T-cell (primary cell): ENCODE measurements around the gene MRPS31. TPM values are rescaled to one million over a fixed set of nuclear protein-coding genes. Genes with fewer than 3 reads are reported as not detected.

Experiments used
- ATAC-seq, 4 experiments: fragments of 200-7000 bp in 3 of 4; fragments of 150-1000 bp in 1 of 4; cut with Tn5 transposase; replicated peaks in 1 of 4; 1 replicate in 3 of 4; 2 replicates in 1 of 4; pipeline ENCODE4 v1.10.0; 2021; ENCODE audit warnings: moderate library complexity in 3 of 4, mild to moderate bottlenecking in 2 of 4, moderate number of reproducible peaks in 1 of 4
- CTCF ChIA-PET, 2 donors: fragments of 300-600 bp; sonication (Branson Sonifier 250); formaldehyde crosslinking; loops; one replicate each; lab custom pipeline; 2022; ENCODE audit warnings: antibody characterized with exemption in 2 of 2; lab: Charles Lee
- POLR2A ChIA-PET, 2 donors: fragments of 300-600 bp; sonication (Branson Sonifier 250); formaldehyde crosslinking; loops; one replicate each; lab custom pipeline; 2022; ENCODE audit warnings: antibody characterized with exemption in 2 of 2; lab: Charles Lee
- DNase-seq, 35 experiments: peaks; one replicate each; pipeline versions ENCODE4 v3.0.0 to v3.0.0-alpha.2; 2013 to 2023
- H3K27ac ChIP-seq: one replicate; pipeline ENCODE4 v1.5.1; 2013; ENCODE audit warnings: low read length
- H3K27me3 ChIP-seq, 2 experiments: replicated peaks in 1 of 2; 1 replicate in 1 of 2; 2 replicates in 1 of 2; pipeline versions ENCODE4 v1.6.1 to v1.7.0; 2013; ENCODE audit warnings: low read length in 1 of 2, mixed read lengths in 1 of 2; ENCODE audit not compliant: control insufficient read depth in 2 of 2, insufficient read depth in 2 of 2; ENCODE audit errors: extremely low read depth in 1 of 2
- H3K36me3 ChIP-seq, 2 donors: 1 replicate in 1 of 2; 2 replicates in 1 of 2; pipeline versions ENCODE4 v1.6.1 to v1.7.0; 2013; ENCODE audit warnings: low read length in 1 of 2; ENCODE audit not compliant: control insufficient read depth in 2 of 2, insufficient read depth in 1 of 2; ENCODE audit errors: extremely low read depth in 1 of 2
- H3K4me1 ChIP-seq, 2 experiments: 1 replicate in 1 of 2; 2 replicates in 1 of 2; pipeline versions ENCODE4 v1.6.1 to v1.7.0; 2013; ENCODE audit warnings: low read length in 2 of 2, mixed read lengths in 1 of 2; ENCODE audit not compliant: insufficient read depth in 2 of 2, control insufficient read depth in 1 of 2; ENCODE audit errors: extremely low read depth in 1 of 2
- H3K4me3 ChIP-seq, 2 donors: 1 replicate in 1 of 2; 2 replicates in 1 of 2; pipeline versions ENCODE4 v1.5.1 to v1.7.0; 2013; ENCODE audit warnings: mild to moderate bottlenecking in 2 of 2, low read length in 1 of 2, moderate library complexity in 1 of 2; ENCODE audit not compliant: control insufficient read depth in 1 of 2; ENCODE audit errors: extremely low read depth in 1 of 2
- H3K9me3 ChIP-seq: 2 replicates; pipeline ENCODE4 v1.7.0; 2013
- H3K27ac Mint-ChIP-seq, 2 donors: one replicate each; pipeline ENCODE4 v1.8.0; 2020 to 2021; ENCODE audit warnings: mild to moderate bottlenecking in 2 of 2, mixed read lengths in 2 of 2
- H3K27me3 Mint-ChIP-seq, 2 donors: one replicate each; pipeline ENCODE4 v1.8.0; 2021 to 2022; ENCODE audit warnings: mixed read lengths in 2 of 2
- H3K36me3 Mint-ChIP-seq: one replicate; pipeline ENCODE4 v1.8.0; 2021; ENCODE audit warnings: mixed read lengths
- H3K4me1 Mint-ChIP-seq, 3 donors: one replicate each; pipeline ENCODE4 v1.8.0; 2020 to 2022; ENCODE audit warnings: mixed read lengths in 3 of 3, mild to moderate bottlenecking in 1 of 3
- H3K4me3 Mint-ChIP-seq, 3 donors: one replicate each; pipeline ENCODE4 v1.8.0; 2020 to 2022; ENCODE audit warnings: mild to moderate bottlenecking in 3 of 3, mixed read lengths in 3 of 3, moderate library complexity in 3 of 3
- H3K9me3 Mint-ChIP-seq, 3 donors: one replicate each; pipeline ENCODE4 v1.8.0; 2020 to 2022; ENCODE audit warnings: mixed read lengths in 3 of 3
- WGBS: methylation state at CpG from one replicate; pipeline ENCODE4 v1.1.5; 2013; ENCODE audit warnings: missing lambda C conversion rate; ENCODE audit not compliant: insufficient coverage; 5-methylcytosine and 5-hydroxymethylcytosine counted together
- total RNA-seq, 35 experiments: library from RNA in 6 of 35; stranded (reverse) in 6 of 35; fragments of 120-200 nt in 1 of 35; gene quantifications; one replicate each; pipeline versions ENCODE4 v1.2.1 to v1.2.4 and lab custom pipeline; 2013 to 2026

The MRPS31 gene
- total RNA-seq, 5 donors from 2014 or later (not counting 1 experiment from before 2014, with no cell fraction given): 19.2 to 34.4 (median 28.5) TPM

DNA sequence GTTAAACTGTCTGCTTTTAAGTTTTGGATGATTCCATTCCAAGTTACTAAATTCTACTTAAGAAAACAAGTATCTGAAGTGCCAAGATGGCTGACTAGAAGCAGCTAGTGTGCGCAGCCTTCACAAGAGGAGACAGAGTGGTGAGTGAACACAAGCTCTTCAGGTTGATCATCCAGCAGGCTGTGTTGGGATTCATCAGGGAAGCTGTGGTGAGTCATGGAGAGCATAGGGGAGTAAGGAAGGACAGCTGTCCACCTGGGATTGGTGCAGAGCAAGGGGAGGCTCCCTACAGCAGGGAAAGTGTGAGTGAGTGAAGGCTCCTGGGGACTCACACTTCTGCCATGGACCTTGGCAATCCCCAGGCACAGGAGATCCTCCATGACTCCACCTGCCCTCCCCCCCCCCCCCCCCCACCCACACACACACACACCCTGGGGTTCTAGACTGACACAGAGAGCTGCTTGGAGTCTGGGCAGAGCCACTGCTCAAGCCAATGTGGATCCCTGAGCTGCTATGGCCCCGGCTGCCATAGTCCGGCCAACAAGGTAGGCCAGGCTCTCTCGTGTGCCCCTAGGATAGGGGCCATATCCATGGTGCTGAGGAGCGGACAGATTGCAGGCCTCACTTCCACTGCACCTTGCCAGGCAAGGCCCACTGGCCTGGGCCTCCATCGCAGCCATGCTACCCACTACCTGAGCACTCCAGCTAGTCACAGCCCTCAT is 41.9 kb upstream of the MRPS31 start:
- Histone ChIP-seq H3K36me3 (peaks cover 0 to 27% of the 10 kb centered on the region in 2 donors), H3K4me1 (peaks cover 0 to 3% of the 10 kb centered on the region in 2 experiments), H3K27ac (no peak overlapping the region), H3K4me3 (no peak overlapping the region), H3K9me3 (peaks cover 2% of the 10 kb centered on the region), H3K27me3 (no peaks in the 10 kb centered on the region)
- peaks cover 59% of the 10 kb centered on the region for H3K36me3 Mint-ChIP-seq
- CTCF ChIA-PET: no interaction called here
- DNase-seq (no peak), ATAC-seq (no peak)
- H3K4me3 Mint-ChIP-seq: no peak overlapping the region
- H3K9me3 Mint-ChIP-seq: peaks cover 0 to 14% (median 3%) of the 10 kb centered on the region in 3 donors
- H3K4me1 Mint-ChIP-seq: peaks cover 0 to 3% (median 0%) of the 10 kb centered on the region in 3 donors
- POLR2A ChIA-PET: interaction anchor here in 1 of 2 donors (0.7 kb wide), 1 partner anchor 408 kb away, joined by 5 read pairs; no protein-coding TSS in a partner anchor
- WGBS: 98% methylated on average over 5 of the region's 6 CpGs
- H3K27me3 Mint-ChIP-seq: no peaks in the 10 kb centered on the region
- H3K27ac Mint-ChIP-seq: peak overlapping the region in 1 of 2 donors; percentile 5

DNA sequence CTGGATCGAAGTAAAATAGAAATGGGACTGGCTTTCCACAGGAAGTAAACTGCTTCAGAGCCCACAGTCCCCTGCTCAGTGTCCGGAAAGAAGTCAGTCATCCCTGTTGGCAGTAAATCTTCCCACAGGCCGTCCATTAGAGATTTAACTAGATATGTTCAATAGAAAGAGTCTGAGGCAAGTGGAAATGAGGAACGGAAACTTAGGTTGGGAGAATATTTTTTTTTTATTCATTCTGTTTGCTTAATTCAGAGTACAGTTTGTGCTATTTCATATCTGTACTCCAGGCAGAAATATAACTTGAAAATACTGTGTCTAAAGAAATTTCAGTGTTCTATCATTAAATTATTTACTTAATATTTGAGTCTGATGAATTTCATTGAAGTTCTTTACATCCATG is 41.1 kb upstream of the MRPS31 start:
- peaks cover 2% of the 10 kb centered on the region for H3K9me3 ChIP-seq
- H3K4me1 Mint-ChIP-seq: peaks cover 0 to 3% (median 0%) of the 10 kb centered on the region in 3 donors
- no CpG with 5 or more reads among the region's 4 CpGs for WGBS
- ChIA-PET CTCF (no interaction called here), POLR2A (no interaction called here)
- peaks cover 0 to 3% of the 10 kb centered on the region in 2 experiments for H3K4me1 ChIP-seq
- no peaks in the 10 kb centered on the region for H3K27me3 Mint-ChIP-seq
- peak overlapping the region in 1 of 2 donors; percentile 2 for H3K27ac Mint-ChIP-seq
- peaks cover 66% of the 10 kb centered on the region for H3K36me3 Mint-ChIP-seq
- H3K9me3 Mint-ChIP-seq: peaks cover 0 to 14% (median 3%) of the 10 kb centered on the region in 3 donors
- no peaks in the 10 kb centered on the region for H3K27me3 ChIP-seq
- H3K4me3 Mint-ChIP-seq: no peak overlapping the region
- H3K4me3 ChIP-seq: no peak overlapping the region
- ATAC-seq (no peak), DNase-seq (no peak)
- H3K27ac ChIP-seq: no peak overlapping the region
- peaks cover 0 to 33% of the 10 kb centered on the region in 2 donors for H3K36me3 ChIP-seq

DNA sequence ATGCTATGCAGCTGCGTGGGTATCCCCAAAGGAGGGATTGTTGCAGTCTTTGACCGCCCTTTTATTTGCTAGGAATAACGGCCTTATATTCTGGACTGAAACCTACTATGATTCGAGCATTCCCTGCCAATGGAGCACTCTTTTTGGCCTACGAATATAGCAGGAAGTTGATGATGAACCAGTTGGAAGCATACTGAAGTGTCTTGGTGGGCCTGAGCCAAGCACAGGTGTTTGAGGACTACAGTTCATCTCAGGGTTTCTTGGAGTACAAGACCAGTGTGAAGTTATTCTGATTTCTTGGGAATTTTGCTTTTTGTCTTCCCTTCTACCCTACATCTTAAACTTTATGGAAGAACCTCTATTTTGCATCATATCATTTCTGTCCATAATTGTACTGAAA is 38.5 kb upstream of the MRPS31 start:
- peaks cover 70% of the 10 kb centered on the region for H3K36me3 Mint-ChIP-seq
- H3K27me3 Mint-ChIP-seq: no peaks in the 10 kb centered on the region

DNA sequence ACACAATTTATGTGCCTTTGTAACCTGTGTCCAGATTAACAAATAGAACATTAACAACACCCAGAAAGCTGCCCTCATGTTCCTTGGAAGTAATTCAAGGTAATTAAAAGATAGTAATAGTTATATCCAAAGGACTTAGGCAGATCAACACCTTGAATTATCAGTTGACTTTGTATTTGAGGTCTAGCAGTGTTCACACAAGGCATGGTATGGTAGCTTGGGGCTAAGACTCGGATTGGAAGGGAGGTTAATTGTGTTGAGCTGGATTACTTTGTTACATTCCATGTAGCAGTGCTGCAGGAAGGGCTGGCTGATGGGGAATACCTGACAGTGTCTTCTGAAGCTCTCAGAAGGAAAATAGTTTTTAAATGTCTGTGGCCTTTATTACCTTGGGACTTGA is 35.3 kb upstream of the MRPS31 start:
- Histone ChIP-seq H3K27me3 (no peaks in the 10 kb centered on the region), H3K4me3 (no peak overlapping the region), H3K4me1 (no peaks in the 10 kb centered on the region), H3K36me3 (peaks cover 9 to 55% of the 10 kb centered on the region in 2 donors), H3K27ac (no peak overlapping the region), H3K9me3 (no peaks in the 10 kb centered on the region)
- Mint-ChIP-seq H3K27ac (no peak overlapping the region), H3K9me3 (no peaks in the 10 kb centered on the region), H3K4me1 (no peaks in the 10 kb centered on the region), H3K36me3 (peaks cover 72% of the 10 kb centered on the region), H3K27me3 (no peaks in the 10 kb centered on the region), H3K4me3 (no peak overlapping the region)
- ATAC-seq: no peak
- no peak for DNase-seq
- ChIA-PET POLR2A (no interaction called here), CTCF (no interaction called here)
- WGBS: 80% methylated on average over 1 of the region's 1 CpG

More for the DNA sequence above, 38.5 kb upstream of the MRPS31 start:
- Mint-ChIP-seq H3K4me3 (no peak overlapping the region), H3K27ac (no peak overlapping the region), H3K9me3 (no peaks in the 10 kb centered on the region), H3K4me1 (peaks cover 0 to 3% (median 0%) of the 10 kb centered on the region in 3 donors)
- ATAC-seq: no peak
- Histone ChIP-seq H3K4me3 (no peak overlapping the region), H3K36me3 (peaks cover 9 to 55% of the 10 kb centered on the region in 2 donors), H3K27me3 (no peaks in the 10 kb centered on the region), H3K4me1 (peaks cover 0 to 3% of the 10 kb centered on the region in 2 experiments), H3K27ac (no peak overlapping the region), H3K9me3 (no peaks in the 10 kb centered on the region)
- ChIA-PET POLR2A (no interaction called here), CTCF (no interaction called here)
- 95% methylated on average over 4 of the region's 5 CpGs for WGBS
- DNase-seq: no peak

DNA sequence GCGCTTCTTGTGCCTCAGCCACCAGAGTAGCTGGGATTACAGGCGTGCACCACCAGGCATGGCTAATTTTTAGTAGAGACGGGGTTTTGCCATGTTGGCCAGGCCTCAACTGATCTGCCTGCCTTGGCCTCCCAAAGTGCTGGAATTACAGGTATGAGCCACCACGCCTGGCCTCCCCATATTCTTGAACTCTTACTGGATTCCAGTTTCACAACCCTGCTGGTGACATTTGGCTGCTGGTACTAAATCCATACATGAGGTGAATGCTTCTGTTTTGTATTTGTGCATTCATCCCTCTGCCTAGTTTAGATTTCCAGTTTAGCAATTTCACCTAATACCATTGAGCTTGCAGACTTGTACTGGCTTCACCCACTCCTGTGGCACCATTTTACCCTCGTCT is 32.3 kb upstream of the MRPS31 start:
- Histone ChIP-seq H3K4me1 (peaks cover 0 to 6% of the 10 kb centered on the region in 2 experiments), H3K27me3 (no peaks in the 10 kb centered on the region), H3K27ac (no peak overlapping the region), H3K9me3 (no peaks in the 10 kb centered on the region), H3K4me3 (no peak overlapping the region), H3K36me3 (peaks cover 11 to 63% of the 10 kb centered on the region in 2 donors)
- ChIA-PET CTCF (interaction anchor here in 1 of 2 donors (0.5 kb wide), 1 partner anchor 165 kb away, joined by 3 read pairs; no protein-coding TSS in a partner anchor), POLR2A (no interaction called here)
- peaks cover 0 to 13% (median 11%) of the 10 kb centered on the region in 3 donors for H3K4me1 Mint-ChIP-seq
- H3K36me3 Mint-ChIP-seq: peaks cover 79% of the 10 kb centered on the region
- H3K27me3 Mint-ChIP-seq: no peaks in the 10 kb centered on the region
- DNase-seq (no peak), ATAC-seq (no peak)
- no peaks in the 10 kb centered on the region for H3K9me3 Mint-ChIP-seq
- H3K4me3 Mint-ChIP-seq: no peak overlapping the region
- 95% methylated on average over 5 of the region's 5 CpGs for WGBS
- no peak overlapping the region for H3K27ac Mint-ChIP-seq

DNA sequence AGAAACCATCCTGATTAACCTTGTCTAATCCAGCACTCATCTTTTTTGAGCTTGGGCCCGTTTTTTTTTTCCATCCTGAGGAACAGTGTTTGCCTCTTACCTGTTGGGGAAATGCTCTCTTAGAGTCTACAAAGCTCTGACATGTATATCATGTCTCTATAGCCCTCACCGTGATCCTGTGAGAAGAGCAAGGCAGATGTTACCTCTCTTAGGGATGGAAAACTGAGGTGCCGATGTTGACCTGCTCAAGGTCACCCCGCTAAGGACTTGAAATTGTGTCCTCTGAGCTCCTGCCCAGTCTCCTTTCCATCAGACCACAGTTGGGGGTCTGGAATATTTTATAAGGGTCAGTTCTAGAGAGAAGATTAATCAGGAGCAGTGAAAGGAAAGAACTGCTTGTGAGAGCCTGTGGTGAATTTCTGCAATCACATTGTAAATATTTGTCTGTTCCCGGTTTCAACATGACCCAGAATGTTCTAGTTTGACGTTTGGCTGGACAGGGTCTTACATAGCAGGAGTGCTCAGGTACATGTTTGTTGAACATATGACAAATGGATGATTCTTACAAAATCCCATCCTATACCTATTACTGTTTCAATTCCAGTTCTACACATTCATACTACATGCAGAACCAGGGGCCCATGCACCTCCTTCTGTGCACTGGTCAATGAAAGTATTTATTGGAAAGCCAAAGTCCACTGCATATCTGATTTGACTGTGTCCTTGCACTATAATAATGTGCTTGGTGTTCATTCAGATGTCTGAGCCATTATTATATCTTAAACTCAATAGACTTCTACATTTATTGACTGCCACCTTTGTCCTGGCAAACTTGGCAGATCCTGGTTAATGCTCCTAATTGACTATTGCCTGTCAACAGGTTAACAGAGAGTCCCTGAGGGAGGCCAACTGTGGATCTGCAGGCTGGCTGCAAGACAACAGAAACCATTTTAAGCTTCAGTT is 30.5 kb upstream of the MRPS31 start:
- H3K27ac Mint-ChIP-seq: no peak overlapping the region
- POLR2A ChIA-PET: interaction anchor here in 1 of 2 donors (0.5 kb wide), 1 partner anchor 82 kb away, joined by 4 read pairs; no protein-coding TSS in a partner anchor
- WGBS: no CpG with 5 or more reads among the region's 6 CpGs
- Histone ChIP-seq H3K27me3 (no peaks in the 10 kb centered on the region), H3K36me3 (peaks cover 9 to 51% of the 10 kb centered on the region in 2 donors), H3K9me3 (no peaks in the 10 kb centered on the region), H3K27ac (no peak overlapping the region), H3K4me3 (no peak overlapping the region), H3K4me1 (peaks cover 0 to 6% of the 10 kb centered on the region in 2 experiments)
- no peak overlapping the region for H3K4me3 Mint-ChIP-seq
- ATAC-seq: no peak
- no peaks in the 10 kb centered on the region for H3K9me3 Mint-ChIP-seq
- H3K27me3 Mint-ChIP-seq: no peaks in the 10 kb centered on the region
- CTCF ChIA-PET: interaction anchor here (0.5 to 0.7 kb wide), 3 partner anchors 54 to 1835 kb away, joined by 3 to 7 read pairs (median 4); no protein-coding TSS in a partner anchor
- DNase-seq: no peak
- H3K4me1 Mint-ChIP-seq: peaks cover 6 to 17% (median 15%) of the 10 kb centered on the region in 3 donors
- peaks cover 68% of the 10 kb centered on the region for H3K36me3 Mint-ChIP-seq
